ENCODE results near the gene CMTR1.

DNA sequence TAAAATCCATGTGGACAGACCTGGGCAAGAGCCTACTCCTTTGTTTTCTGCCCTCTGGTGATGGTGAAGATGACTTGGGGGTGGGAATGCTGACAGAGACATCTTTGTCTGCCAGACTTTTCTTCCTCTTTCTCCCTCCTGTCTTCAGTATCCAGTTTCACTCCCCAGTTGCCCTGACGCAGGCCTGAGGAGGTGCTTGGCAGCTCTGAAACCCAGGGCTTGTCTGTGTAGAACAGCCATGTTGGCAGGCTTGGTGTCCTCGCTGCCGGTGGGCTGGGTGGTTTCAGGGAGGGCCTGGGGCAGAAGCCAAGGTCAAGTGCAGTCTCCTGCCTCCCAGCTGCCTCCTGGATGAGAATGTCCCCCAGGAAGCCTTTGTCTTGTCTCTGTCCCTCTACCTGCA, 44.2 kb downstream of the CMTR1 start:
- TF ChIP-seq, protein P1, sequence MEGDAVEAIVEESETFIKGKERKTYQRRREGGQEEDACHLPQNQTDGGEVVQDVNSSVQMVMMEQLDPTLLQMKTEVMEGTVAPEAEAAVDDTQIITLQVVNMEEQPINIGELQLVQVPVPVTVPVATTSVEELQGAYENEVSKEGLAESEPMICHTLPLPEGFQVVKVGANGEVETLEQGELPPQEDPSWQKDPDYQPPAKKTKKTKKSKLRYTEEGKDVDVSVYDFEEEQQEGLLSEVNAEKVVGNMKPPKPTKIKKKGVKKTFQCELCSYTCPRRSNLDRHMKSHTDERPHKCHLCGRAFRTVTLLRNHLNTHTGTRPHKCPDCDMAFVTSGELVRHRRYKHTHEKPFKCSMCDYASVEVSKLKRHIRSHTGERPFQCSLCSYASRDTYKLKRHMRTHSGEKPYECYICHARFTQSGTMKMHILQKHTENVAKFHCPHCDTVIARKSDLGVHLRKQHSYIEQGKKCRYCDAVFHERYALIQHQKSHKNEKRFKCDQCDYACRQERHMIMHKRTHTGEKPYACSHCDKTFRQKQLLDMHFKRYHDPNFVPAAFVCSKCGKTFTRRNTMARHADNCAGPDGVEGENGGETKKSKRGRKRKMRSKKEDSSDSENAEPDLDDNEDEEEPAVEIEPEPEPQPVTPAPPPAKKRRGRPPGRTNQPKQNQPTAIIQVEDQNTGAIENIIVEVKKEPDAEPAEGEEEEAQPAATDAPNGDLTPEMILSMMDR (IDR thresholded peaks at IDR 0.05): no peak
- TF ChIP-seq POLR2A (IDR thresholded peaks at IDR 0.05): no peak

Measured in body of pancreas (tissue), 4 donors.